Measurements from ENCODE around the gene ZDHHC8.

The ZDHHC8 gene

GRCh38 chr22:20091690-20092476 is 39.7 kb upstream of the ZDHHC8 start:
- no peaks in the 10 kb centered on the region for H4K20me1 ChIP-seq (ENCODE audit: insufficient read depth, low read length)
- H3K9ac ChIP-seq (ENCODE audit: low read length), result no peak overlapping the region
- no peaks in the 10 kb centered on the region for H3K79me2 ChIP-seq (ENCODE audit: low read length)
- H3K27ac ChIP-seq (ENCODE audit: low read length), result no peak overlapping the region
- peaks cover 86% of the 10 kb centered on the region for H3K36me3 ChIP-seq (replicated peaks; ENCODE audit: low read depth, low read length)
- no peak overlapping the region for H3K4me3 ChIP-seq (ENCODE audit: low read length)
- no peak overlapping the region for H3K4me2 ChIP-seq (ENCODE audit: low read length)
- H3K9me3 ChIP-seq (ENCODE audit: insufficient read depth, low read length), result no peaks in the 10 kb centered on the region
- H3K4me1 ChIP-seq (ENCODE audit: low read length), result no peaks in the 10 kb centered on the region
- no peak overlapping the region for H2AFZ ChIP-seq (ENCODE audit: low read depth, low read length)
- no peaks in the 10 kb centered on the region for H3K27me3 ChIP-seq (ENCODE audit: low read depth, low read length)
- no peak for TF ChIP-seq CTCF (IDR thresholded peaks at IDR 0.05; ENCODE audit: low read depth, low read length)
- TF ChIP-seq EZH2phosphoT487 (IDR thresholded peaks at IDR 0.05; ENCODE audit: low read depth), result no peak

- no peaks in the 10 kb centered on the region for H3K9me3 ChIP-seq (ENCODE audit: insufficient read depth, low read length)
- H3K4me1 ChIP-seq (ENCODE audit: low read length), result no peaks in the 10 kb centered on the region
- H3K27me3 ChIP-seq (ENCODE audit: low read depth, low read length), result no peaks in the 10 kb centered on the region
- H3K36me3 ChIP-seq (replicated peaks; ENCODE audit: low read depth, low read length), result peaks cover 86% of the 10 kb centered on the region
- TF ChIP-seq CTCF (IDR thresholded peaks at IDR 0.05; ENCODE audit: low read depth, low read length) (no peak), EZH2phosphoT487 (IDR thresholded peaks at IDR 0.05; ENCODE audit: low read depth) (no peak)
- no peak overlapping the region for H3K4me3 ChIP-seq (ENCODE audit: low read length)
- H3K27ac ChIP-seq (ENCODE audit: low read length), result no peak overlapping the region
- H3K79me2 ChIP-seq (ENCODE audit: low read length), result no peaks in the 10 kb centered on the region
- no peak overlapping the region for H2AFZ ChIP-seq (ENCODE audit: low read depth, low read length)
- H3K4me2 ChIP-seq (ENCODE audit: low read length), result no peak overlapping the region
- no peaks in the 10 kb centered on the region for H4K20me1 ChIP-seq (ENCODE audit: insufficient read depth, low read length)
- no peak overlapping the region for H3K9ac ChIP-seq (ENCODE audit: low read length)
These were observed 39.1 kb upstream of the ZDHHC8 start for GRCh38 chr22:20092477-20092854.

GRCh38 chr22:20093418-20094196 is 38.0 kb upstream of the ZDHHC8 start:
- H3K27me3 ChIP-seq (ENCODE audit: low read depth, low read length), result no peaks in the 10 kb centered on the region
- no peak overlapping the region for H3K9ac ChIP-seq (ENCODE audit: low read length)
- no peaks in the 10 kb centered on the region for H3K79me2 ChIP-seq (ENCODE audit: low read length)
- H2AFZ ChIP-seq (ENCODE audit: low read depth, low read length), result no peak overlapping the region
- no peak overlapping the region for H3K4me2 ChIP-seq (ENCODE audit: low read length)
- H4K20me1 ChIP-seq (ENCODE audit: insufficient read depth, low read length), result no peaks in the 10 kb centered on the region
- H3K36me3 ChIP-seq (replicated peaks; ENCODE audit: low read depth, low read length), result peaks cover 85% of the 10 kb centered on the region
- TF ChIP-seq CTCF (IDR thresholded peaks at IDR 0.05; ENCODE audit: low read depth, low read length), result no peak
- no peak for TF ChIP-seq EZH2phosphoT487 (IDR thresholded peaks at IDR 0.05; ENCODE audit: low read depth)
- no peaks in the 10 kb centered on the region for H3K9me3 ChIP-seq (ENCODE audit: insufficient read depth, low read length)
- no peak overlapping the region for H3K27ac ChIP-seq (ENCODE audit: low read length)
- no peaks in the 10 kb centered on the region for H3K4me1 ChIP-seq (ENCODE audit: low read length)
- H3K4me3 ChIP-seq (ENCODE audit: low read length), result no peak overlapping the region

GRCh38 chr22:20094197-20094807 is 37.3 kb upstream of the ZDHHC8 start:
- Histone ChIP-seq H3K4me3 (ENCODE audit: low read length) (no peak overlapping the region), H3K4me2 (ENCODE audit: low read length) (no peak overlapping the region), H3K79me2 (ENCODE audit: low read length) (no peaks in the 10 kb centered on the region), H2AFZ (ENCODE audit: low read depth, low read length) (no peak overlapping the region), H3K9me3 (ENCODE audit: insufficient read depth, low read length) (no peaks in the 10 kb centered on the region), H3K9ac (ENCODE audit: low read length) (no peak overlapping the region), H3K27ac (ENCODE audit: low read length) (no peak overlapping the region), H3K4me1 (ENCODE audit: low read length) (no peaks in the 10 kb centered on the region), H3K36me3 (replicated peaks; ENCODE audit: low read depth, low read length) (peaks cover 86% of the 10 kb centered on the region), H3K27me3 (ENCODE audit: low read depth, low read length) (no peaks in the 10 kb centered on the region), H4K20me1 (ENCODE audit: insufficient read depth, low read length) (no peaks in the 10 kb centered on the region)
- peak; percentile 24; the same call in 1 of the 2 replicates for TF ChIP-seq CTCF (IDR thresholded peaks at IDR 0.05; ENCODE audit: low read depth, low read length)
- no peak for TF ChIP-seq EZH2phosphoT487 (IDR thresholded peaks at IDR 0.05; ENCODE audit: low read depth)

All from OCI-LY3 (cell line).